ENCODE results near the gene NRGN.

Gene NRGN

DNA sequence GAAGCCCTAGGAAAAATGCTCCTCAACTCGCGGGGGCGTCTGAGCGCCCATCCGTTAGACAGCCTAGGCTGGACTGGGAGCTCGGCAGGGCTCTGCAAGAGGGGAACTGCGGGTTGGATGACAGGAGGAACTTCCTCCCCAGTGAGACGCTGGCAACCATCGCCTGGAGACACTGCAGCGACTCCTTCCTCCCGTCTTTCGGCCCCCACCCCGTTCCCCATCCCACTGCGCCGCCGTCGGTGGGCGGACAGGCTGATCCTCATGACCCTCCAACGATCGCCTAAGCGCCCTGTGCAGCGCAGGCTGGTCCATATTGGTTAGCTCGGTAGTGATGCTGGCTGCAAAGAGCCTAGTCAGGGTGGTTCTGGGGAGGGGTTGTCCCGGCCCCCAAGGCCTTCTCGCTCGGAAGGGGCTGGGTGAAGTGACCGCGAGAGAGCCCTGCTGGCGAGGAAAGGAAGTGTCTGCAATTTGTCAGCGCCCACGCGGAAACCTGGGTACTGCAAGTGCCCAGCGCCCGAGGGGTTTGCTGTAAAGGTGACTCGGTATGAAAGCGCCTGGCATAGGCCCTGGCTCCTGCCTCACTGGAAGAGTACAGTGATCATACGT, 638 bp downstream of the NRGN start:
- DNase-seq (ENCODE audit: low spot score), result peak; percentile 58

DNA sequence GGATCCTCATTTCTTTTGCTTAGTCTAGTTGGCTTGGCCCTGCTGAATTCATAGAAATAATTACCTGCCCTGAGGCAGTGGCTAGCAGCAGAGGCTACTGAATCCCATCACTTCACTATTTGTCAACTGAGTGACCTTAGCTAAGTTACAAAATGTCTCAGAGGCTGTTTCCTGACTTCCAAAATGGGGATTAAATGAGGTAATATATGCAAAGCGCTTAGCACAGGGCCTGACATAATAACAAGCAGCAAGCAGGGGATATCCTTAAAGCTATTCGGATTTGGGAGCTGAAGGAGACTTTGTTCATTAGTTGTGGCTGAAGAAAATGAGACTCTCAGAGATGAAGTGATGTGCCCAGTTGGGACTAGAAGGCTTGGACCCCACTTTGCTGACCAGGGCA, 2.8 kb downstream of the NRGN start:
- no peak for DNase-seq (ENCODE audit: low spot score)

DNA sequence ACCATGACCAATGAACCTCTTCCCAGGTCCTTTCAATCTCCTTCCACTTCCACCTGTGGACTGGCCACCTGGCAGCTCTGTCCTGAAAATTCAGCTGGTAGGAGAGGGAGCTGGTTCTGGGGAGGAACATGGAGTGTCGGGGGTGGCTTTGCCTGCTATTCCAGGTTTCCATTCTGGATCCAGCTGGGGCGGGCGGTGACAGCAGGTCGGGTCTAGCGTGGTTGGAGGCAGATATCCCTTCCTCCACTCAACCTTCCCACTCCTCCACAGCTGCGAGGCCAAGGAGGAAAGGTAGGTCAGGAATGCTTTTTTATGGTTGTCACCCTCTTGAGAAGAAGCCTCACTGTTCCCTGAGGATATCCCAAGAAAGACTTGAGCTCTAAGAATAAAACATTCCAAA, 3.3 kb downstream of the NRGN start:
- no peak for DNase-seq (ENCODE audit: low spot score)

DNA sequence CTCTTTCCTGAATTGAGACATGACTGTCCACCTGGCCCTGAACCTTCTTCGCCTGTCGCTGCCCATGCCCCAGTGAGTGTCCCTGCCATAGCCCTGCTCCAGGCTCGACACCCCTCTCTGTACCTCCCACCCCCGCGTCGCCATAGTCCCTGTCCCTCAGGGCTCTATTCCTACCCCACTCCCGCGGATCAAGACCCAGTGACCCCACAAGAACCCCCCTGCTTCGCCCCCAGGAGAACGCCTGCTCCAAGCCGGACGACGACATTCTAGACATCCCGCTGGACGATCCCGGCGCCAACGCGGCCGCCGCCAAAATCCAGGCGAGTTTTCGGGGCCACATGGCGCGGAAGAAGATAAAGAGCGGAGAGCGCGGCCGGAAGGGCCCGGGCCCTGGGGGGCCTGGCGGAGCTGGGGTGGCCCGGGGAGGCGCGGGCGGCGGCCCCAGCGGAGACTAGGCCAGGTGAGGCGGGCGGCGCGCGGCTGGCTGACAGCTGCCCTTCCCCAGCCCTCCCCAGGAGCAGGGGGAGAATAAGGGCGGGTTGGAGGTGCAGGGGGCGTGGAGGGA, 5.6 kb downstream of the NRGN start:
- no peak for DNase-seq (ENCODE audit: low spot score)

DNA sequence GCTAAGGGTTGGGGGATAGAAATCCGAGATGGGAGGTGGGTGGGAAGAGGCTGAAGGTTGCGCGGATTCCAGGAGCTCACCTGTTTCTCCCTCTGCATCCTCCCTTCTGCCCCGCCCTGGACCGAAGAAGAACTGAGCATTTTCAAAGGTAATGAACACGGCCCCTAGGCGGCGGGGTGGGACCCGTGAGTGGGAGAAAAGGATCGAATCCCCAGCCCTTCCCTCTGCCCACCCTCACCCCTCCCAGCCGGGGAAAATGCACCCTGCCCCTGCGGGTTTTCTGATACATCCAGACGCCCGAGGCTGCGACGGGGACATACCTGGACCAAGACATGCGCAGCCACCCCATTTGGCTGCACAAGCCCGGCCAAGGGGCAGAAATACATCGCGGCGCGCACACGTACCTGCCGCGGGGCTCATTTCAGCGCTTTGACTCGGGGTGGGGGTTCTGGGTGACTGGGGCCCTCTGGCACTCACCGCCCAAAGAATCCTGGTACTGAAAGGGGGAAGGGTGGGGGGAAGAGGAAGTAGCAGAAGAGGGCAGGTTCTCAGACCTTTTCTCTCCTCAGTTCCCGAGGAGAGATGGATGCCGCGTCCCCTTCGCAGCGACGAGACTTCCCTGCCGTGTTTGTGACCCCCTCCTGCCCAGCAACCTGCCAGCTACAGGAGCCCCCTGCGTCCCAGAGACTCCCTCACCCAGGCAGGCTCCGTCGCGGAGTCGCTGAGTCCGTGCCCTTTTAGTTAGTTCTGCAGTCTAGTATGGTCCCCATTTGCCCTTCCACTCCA, 6.3 kb downstream of the NRGN start:
- peak; percentile 36 for DNase-seq (ENCODE audit: low spot score)

DNA sequence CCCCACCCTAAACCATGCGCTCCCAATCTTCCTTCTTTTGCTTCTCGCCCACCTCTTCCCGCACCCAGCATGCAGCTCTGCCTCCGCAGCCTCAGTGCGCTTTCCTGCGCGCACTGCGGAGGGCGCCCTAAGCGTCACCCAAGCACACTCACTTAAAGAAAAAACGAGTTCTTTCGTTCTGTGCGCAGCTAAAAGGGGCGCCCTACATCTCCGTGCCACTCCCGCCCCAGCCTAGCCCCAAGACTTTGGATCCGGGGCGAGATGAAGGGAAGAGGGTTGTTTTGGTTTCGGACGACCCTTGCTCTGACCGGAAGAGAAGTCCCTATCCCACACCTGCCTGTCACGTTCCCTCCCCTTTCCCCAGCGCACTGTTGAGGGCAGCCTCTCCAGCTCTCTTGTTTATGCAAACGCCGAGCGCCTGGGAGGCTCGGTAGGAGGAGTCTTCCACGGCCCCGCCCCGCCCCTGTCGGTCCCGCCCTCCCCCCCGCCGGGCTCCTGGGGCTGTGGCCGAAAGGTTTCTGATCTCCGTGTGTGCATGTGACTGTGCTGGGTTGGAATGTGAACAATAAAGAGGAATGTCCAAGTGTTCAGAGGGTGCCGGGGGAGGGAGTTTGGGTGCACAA, 7.0 kb downstream of the NRGN start:
- peak; percentile 82 for DNase-seq (ENCODE audit: low spot score)

DNA sequence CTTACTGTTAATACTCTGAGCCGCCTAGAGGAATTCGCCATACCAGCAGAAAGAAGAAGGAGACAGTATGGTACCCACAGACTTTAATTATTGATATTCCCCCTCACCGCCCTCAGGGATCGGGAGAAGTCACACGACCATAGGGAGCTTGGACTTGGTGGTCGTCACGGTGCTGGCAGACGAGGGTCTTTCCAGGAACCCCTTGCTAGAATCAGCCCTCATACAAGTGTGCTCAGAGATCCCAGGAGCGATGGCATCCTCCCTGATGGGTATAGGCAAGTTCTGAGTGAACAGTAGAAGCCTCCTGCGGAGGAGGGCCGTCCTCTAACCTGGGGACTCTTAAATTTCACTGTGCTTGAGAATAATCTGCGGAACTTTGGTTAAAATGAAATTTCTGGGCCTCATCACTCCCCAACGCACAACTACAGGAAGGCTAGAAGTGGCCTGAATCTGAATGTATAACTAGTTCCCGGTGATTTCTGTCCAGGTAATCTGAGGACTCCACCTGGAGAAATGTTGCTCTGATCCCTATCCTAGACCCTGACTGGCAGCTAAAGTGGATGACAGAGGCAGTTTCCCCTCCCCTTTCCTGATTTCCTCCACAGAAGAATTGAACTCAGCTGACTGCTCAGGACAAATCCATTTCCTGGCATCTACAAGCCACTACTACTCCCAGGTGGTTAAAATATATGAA, 7.8 kb downstream of the NRGN start:
- no peak for DNase-seq (ENCODE audit: low spot score)

DNA sequence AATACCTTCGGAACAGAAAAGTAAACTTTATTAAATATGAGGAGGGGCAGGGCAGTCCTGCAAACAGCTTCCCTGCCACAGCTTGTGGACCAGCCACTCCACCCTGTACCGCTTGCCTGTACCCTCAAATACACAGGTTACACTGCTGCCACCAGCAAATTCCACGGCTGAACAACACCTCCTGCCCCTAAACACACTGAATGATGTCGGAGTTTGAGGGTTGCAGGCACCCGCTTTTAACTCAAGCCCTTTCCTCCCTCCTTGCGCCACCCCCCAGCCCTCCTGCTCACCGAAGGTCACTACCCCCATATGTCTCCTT, 8.3 kb downstream of the NRGN start:
- no peak for DNase-seq (ENCODE audit: low spot score)

DNA sequence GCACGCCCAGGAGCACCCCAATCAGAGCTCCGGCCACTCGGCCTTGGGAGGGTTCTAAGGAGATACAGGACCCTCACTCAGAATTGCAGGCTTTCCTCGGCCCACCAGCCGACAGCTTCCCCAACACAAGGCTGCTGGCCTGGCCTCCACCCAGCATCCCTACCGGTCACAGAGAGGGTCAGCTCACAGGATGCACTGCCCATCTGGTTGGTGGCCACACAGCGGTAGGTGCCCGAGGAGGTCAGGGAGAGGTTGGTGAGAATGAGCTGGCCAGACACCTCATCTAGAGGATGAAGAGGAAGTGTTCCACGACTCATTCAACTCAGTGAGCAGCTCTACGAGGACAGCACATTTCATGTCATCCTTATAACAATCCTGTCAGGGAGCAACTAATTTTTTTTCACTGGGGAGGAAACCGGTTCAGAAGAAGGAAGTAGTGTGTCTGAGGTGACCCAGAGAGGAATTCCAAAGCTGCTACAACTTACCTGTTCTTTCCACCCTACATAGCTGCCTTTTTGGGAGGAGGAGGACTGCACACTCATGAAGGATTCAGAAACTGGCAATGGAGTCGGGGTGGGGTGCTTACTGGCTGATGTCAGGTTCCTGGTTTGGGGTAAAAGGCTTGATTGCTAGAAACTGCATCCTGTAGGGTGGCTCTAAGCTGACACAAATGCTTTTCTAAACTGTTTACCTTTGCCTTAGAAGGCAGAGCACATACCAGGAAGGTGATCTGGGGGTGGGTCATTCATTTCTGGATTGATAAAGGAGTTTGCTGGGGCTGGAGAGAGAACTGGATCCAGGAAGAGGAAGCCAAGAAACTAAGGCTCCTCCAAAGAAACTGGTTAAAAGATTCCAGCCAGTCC, 9.0 kb downstream of the NRGN start:
- no peak for DNase-seq (ENCODE audit: low spot score)

DNA sequence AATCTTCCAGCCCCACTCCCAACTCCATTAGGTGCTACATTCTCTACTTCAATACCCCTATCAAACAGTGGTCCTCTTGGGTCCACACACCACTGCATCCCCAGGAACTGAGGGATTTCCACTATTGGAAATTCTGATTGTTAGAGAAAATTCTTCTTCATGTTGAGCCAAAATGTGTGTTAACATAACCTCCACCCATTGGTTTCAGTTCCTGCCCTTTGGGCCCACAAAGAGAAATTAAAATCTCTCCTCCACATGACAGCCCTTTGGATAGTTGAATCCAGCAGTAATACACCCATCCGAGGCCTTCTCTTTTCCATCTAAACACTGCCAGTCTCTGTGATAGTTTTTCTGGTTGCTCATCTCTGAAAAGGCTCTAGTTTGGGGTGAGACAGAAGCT, 10.2 kb downstream of the NRGN start:
- DNase-seq (ENCODE audit: low spot score), result no peak

DNA sequence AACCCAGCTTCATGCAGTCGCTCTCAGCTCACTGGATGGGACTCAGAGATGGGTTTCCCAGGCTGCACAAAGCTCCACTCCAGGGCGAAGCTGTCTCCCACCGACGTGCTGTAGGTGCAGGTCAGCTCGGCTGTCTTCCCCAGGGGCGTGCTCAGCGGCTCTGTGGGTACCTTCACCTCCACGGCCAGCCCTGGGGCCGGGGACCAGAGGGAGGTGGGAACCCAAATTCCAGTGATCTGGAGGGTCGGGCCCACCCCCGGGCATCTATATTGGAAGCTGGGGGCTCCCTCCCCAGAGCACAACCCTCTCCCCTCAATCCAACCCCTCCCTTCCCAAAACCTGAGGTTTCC, 11.6 kb downstream of the NRGN start:
- no peak for DNase-seq (ENCODE audit: low spot score)

DNA sequence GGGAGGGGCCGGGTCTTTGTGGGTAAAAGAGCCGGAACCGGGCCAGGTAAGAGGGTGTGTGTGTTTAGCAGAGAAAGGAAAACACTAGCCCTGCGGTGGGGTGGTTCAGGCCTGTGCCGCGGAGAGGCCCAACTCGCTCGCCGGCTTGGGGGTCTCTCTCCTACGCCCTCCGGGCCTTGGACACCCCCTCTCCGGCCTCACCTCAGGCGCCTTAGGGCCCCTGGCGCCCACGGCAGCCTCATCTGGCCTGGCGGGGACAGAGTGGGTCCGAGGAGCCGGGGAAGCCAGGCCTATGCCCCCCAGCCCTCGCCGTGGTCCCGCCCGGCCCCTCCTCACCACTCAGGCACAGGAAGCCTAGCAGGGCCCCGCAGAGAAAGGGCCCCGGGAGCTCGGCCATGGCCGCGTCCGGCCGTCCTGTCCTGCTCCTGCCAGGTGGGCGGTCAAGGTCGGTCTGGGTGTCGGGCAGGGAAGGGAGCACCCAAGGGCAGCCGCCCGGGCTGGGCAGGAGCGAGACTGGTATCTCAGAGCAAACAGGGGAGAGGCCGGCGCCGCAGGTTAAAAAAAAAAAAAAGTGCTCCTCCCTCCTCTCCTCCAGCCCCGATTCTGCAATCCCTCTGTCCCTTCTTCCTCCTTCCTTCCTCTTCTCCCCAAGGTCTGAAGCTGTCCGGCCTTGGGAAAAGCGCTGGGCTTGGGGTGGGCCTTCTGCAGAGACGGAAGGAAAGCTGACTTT, 12.2 kb downstream of the NRGN start, which contains the start of gene VSIG2:
Gene VSIG2, minus strand, starts transcription at position 515 of the 730 bp plus-strand sequence. Its CDS starts 118 bp downstream, at position 397.
- DNase-seq (ENCODE audit: low spot score), result no peak

DNA sequence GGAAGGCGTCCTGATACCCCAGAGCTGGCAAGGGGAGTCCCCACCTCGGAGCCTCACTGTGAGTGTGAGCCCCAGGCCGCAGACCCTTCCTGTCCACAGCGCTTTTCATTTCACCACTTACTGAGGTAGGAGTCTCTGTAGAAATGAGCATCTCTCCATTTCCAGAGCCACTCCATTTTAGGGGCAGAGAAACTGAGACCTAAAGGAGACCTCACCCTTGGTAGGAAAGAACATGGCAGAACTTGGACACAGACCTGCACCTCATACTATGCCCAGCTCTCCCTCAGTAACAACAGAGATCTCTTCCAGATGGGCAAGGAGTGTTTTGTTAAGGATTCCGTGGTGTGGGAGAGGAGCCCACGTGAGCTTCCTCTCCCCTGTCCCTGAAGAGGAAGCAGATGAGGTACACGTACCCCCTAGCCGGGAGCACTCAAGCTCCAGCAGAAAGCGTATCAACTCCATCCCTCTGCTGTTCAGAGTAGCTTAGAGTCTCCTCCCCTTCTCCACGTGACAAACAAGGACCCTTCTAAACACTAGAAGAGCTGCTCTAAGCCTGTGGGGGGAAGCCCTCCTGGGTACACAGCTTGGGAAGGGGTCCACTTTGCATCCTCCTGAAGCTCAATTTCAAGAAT, 12.8 kb downstream of the NRGN start:
- DNase-seq (ENCODE audit: low spot score), result no peak

DNA sequence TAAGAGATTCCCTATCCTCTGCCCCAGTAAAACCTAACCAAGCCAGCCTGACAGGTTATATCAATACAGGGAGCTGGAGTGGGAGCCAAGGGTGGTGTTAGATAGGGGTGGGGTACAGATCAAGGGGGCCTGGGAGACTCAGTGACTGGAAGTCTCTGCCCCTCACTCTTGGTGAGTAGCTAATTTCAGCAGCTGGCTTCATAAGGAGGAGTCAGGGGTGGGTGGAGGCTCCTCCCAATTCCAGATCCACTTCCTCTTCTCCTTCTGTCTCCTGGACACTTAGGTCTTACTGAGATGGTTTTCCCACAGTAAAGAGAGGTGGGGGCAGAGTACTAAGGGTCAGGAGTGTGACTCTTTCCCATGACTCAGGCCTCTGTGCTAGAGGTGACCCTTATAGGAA, 13.5 kb downstream of the NRGN start:
- DNase-seq (ENCODE audit: low spot score), result no peak

DNA sequence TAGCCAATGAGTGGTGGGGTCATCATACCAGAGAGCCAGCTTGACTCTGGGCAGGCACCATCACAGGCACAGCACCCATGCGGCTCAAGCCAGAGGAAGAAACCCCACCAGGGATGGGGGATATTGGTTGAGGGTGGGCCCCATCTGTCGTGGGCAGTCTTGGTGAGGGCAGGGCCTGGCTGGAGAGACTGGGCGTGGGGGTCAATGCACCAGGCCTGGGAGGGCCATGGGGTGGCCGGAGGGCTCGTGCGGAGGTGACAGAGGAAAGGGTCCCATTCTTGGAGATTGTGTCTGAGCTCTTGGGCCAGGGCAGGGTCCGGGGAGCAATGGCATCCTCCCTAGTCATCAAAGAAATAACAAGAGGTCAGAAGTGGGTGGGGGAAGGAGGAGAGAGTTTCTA, 13.9 kb downstream of the NRGN start:
- no peak for DNase-seq (ENCODE audit: low spot score)

DNA sequence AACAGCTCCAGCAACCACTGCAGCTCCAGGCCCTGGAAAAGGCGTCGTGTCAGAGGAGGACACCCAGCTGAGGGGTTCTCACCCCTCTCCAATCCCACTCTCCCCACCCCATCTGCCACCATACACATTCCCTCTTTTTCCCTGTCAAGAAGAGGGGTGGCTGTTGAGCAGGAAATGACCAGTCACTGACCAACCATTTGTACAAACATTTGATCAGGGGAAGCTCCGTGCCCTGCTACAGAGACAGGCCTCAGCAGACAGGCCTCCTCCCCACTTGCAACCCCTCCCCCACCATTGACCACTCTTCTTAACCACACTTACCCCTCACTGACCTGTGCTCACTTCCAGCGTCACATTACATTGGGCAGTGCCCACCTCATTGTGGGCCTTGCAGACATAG, 14.6 kb downstream of the NRGN start:
- no peak for DNase-seq (ENCODE audit: low spot score)

DNA sequence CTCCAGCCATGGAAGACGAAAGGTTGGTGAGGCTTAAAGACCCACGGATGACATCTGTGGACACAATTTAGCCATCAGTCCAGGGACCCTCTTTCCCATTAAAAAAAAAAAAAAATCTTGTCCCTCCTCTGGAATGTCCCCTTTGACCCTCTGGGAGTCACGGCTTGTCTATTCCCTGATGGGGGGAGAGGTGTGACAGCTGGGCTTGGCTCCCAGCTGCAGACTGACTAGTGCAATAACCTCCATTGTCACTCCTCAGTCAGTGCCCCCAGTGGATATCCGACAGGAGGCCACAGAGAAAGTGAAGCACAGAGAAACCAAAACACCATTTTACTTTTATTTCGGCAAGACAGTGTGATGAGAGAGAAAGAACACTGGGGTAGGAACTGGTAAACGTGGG, 15.0 kb downstream of the NRGN start:
- DNase-seq (ENCODE audit: low spot score), result no peak

DNA sequence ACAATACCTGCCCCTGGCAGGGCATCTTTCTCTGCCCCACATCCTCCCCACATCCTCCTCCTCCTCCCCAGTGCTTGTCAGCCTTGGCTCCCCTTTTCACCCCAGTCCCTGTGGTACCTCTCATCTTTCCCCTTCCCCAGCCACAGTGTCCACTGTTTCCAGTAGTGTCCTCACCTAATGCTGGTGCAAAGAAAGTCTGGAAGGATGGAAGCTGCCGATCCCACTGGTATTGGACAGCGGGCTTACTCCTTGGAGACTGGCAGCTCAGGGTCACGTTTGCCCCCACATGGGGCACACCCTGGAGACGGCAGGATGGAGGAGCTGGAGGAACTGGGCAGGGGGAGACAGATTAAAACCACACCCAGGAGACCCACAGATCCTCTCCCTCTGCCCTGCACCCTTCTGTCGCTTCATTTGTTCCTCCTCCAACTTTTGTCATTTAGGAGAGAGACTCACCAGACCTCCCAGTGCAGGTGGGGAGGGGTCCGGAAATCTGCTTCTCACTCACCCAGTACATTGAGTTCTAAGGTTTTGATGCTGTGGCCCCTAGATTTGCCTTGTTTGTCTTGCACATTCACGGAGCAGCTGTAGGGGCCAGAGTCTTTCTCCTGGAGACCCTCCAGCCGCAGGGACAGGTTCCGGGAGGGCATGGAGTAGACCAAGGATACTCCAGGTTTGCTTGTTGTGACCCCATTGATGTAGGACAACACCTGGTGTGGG, 16.5 kb downstream of the NRGN start:
- DNase-seq (ENCODE audit: low spot score), result no peak

DNA sequence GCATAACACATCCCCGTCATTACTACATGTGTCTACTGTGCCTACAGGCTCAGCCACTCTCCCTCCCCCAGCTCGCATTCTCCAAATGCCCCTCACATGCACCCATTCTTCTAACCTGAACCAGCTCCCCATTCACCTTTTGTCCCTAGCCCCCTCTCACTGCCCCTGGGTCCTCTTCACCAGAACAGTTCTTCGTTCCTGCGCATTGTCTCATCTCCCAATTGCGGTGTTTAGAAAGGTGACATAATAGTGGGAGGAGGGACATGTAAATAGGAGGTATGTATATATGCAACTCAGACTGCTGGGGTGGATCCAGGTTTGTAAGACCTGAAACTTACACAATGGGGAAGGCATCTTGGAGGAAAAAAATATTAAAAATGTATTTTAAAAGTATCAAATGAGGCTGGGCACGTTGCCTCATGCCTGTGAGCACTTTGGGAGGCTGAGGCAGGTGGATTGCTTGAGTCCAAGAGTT, 17.0 kb downstream of the NRGN start:
- no peak for DNase-seq (ENCODE audit: low spot score)

DNA sequence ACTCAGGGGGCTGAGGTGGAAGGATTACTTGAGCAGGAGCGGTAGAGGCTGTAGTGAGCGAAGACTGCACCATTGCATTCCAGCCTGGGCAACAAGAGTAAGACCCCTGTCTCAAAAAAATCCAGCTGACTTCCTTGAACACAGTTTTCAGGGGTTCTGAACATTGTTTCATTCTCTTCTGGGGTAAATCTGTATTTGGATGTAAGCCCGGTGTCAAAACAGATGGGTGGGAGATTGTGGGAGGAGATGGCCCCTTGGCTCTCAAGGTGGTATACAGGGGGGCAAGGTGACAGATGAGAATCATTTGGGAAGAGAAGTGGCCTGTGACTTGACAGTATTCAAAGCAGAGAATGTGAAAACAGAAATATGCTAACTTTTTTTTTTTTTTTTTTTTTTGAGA, 17.6 kb downstream of the NRGN start:
- DNase-seq (ENCODE audit: low spot score), result no peak
